ENCODE results near the gene SPOCK2.
"Not testable (repeated sequence)": the region's sequence is repeated elsewhere in the genome, so short reads cannot be mapped to it uniquely, and the experiment has no call there.

Gene SPOCK2

GRCh38 chr10:72108004-72108370, 19.6 kb upstream of the SPOCK2 start:
- not testable (repeated sequence) for DNase-seq (ENCODE audit: low spot score)

GRCh38 chr10:72107325-72108003, 19.1 kb upstream of the SPOCK2 start:
- no peak for DNase-seq (ENCODE audit: low spot score)

GRCh38 chr10:72106896-72107295, 18.5 kb upstream of the SPOCK2 start:
- no peak for DNase-seq (ENCODE audit: low spot score)

GRCh38 chr10:72106154-72106849, 18.0 kb upstream of the SPOCK2 start:
- DNase-seq (ENCODE audit: low spot score): no peak

- no peak for DNase-seq (ENCODE audit: low spot score)
These were observed 17.4 kb upstream of the SPOCK2 start for GRCh38 chr10:72105710-72106109.

GRCh38 chr10:72105098-72105475, 16.7 kb upstream of the SPOCK2 start:
- no peak for DNase-seq (ENCODE audit: low spot score)

- DNase-seq (ENCODE audit: low spot score): no peak
These were observed 16.2 kb upstream of the SPOCK2 start for GRCh38 chr10:72104472-72105097.

- no peak for DNase-seq (ENCODE audit: low spot score)
These were observed 11.2 kb upstream of the SPOCK2 start for GRCh38 chr10:72099600-72099921.

GRCh38 chr10:72098836-72099599, 10.7 kb upstream of the SPOCK2 start:
- no peak for DNase-seq (ENCODE audit: low spot score)

- no peak for DNase-seq (ENCODE audit: low spot score)
These were observed 10.0 kb upstream of the SPOCK2 start for GRCh38 chr10:72098301-72098835.

GRCh38 chr10:72097448-72098300, 9.3 kb upstream of the SPOCK2 start:
- no peak for DNase-seq (ENCODE audit: low spot score)

- DNase-seq (ENCODE audit: low spot score): no peak
These were observed 8.0 kb upstream of the SPOCK2 start for GRCh38 chr10:72096115-72097000.

- DNase-seq (ENCODE audit: low spot score): no peak
These were observed 6.8 kb upstream of the SPOCK2 start for GRCh38 chr10:72095195-72095594.

- DNase-seq (ENCODE audit: low spot score): no peak
These were observed 6.2 kb upstream of the SPOCK2 start for GRCh38 chr10:72094574-72094973.

GRCh38 chr10:72093450-72093849, 5.1 kb upstream of the SPOCK2 start:
- DNase-seq (ENCODE audit: low spot score): no peak

GRCh38 chr10:72092987-72093386, 4.6 kb upstream of the SPOCK2 start:
- no peak for DNase-seq (ENCODE audit: low spot score)

GRCh38 chr10:72092171-72092924, 4.0 kb upstream of the SPOCK2 start:
- DNase-seq (ENCODE audit: low spot score): no peak

- DNase-seq (ENCODE audit: low spot score): no peak
These were observed 2.0 kb upstream of the SPOCK2 start for GRCh38 chr10:72090326-72090725.

GRCh38 chr10:72089618-72090017, 1.3 kb upstream of the SPOCK2 start:
- DNase-seq (ENCODE audit: low spot score): no peak

Data from hematopoietic multipotent progenitor cell treated with erythropoietin and hydrocortisone succinate and interleukin-3 and kit ligand, for 15 days (in vitro differentiated cells).